Stomach smooth muscle (tissue), 2 donors: ENCODE measurements around the gene XKR8.

ENCODE experiments used
- H3K27ac ChIP-seq: one replicate; pipeline ENCODE4 v1.7.0; 2013; ENCODE audit warnings: mild to moderate bottlenecking, low read length, inconsistent platforms
- H3K27me3 ChIP-seq, 2 donors: one replicate each; pipeline ENCODE4 v1.7.0; 2013; ENCODE audit warnings: low read length in 2 of 2; ENCODE audit not compliant: insufficient read depth in 2 of 2, control insufficient read depth in 1 of 2
- H3K36me3 ChIP-seq, 2 donors: one replicate each; pipeline ENCODE4 v1.7.0; 2013; ENCODE audit warnings: low read length in 2 of 2; ENCODE audit not compliant: control insufficient read depth in 2 of 2, insufficient read depth in 2 of 2
- H3K4me1 ChIP-seq: one replicate; pipeline ENCODE4 v1.7.0; 2013; ENCODE audit warnings: low read length; ENCODE audit not compliant: control insufficient read depth, insufficient read depth
- H3K4me3 ChIP-seq, 2 donors: one replicate each; pipeline ENCODE4 v1.7.0; 2013; ENCODE audit warnings: low read length in 2 of 2
- H3K9ac ChIP-seq, 2 donors: one replicate each; pipeline ENCODE4 v1.7.0; 2013; ENCODE audit warnings: low read length in 2 of 2, mild to moderate bottlenecking in 1 of 2
- H3K9me3 ChIP-seq, 2 donors: one replicate each; pipeline ENCODE4 v1.7.0; 2013; ENCODE audit warnings: low read length in 2 of 2; ENCODE audit not compliant: control insufficient read depth in 2 of 2
- donor health status: healthy.
- donor health status: Pancreatic carcinoma.

Gene XKR8

GRCh38 chr1:27970401-27970800, 10.6 kb downstream of the XKR8 start:
- Histone ChIP-seq H3K9me3 (no peaks in the 10 kb centered on the region), H3K27ac (peak overlapping the region; percentile 49), H3K27me3 (no peaks in the 10 kb centered on the region), H3K4me3 (no peak overlapping the region), H3K4me1 (peaks cover 5% of the 10 kb centered on the region), H3K36me3 (peaks cover 11 to 18% of the 10 kb centered on the region in 2 donors), H3K9ac (no peak overlapping the region)

GRCh38 chr1:27971674-27972073, 11.9 kb downstream of the XKR8 start:
- no peak overlapping the region for H3K27ac ChIP-seq
- H3K4me1 ChIP-seq, result peaks cover 5% of the 10 kb centered on the region
- no peaks in the 10 kb centered on the region for H3K27me3 ChIP-seq
- H3K4me3 ChIP-seq, result no peak overlapping the region
- no peak overlapping the region for H3K9ac ChIP-seq
- H3K9me3 ChIP-seq, result no peaks in the 10 kb centered on the region
- peaks cover 11 to 18% of the 10 kb centered on the region in 2 donors for H3K36me3 ChIP-seq

- H3K27ac ChIP-seq, result no peak overlapping the region
- no peak overlapping the region for H3K4me3 ChIP-seq
- peaks cover 15 to 19% of the 10 kb centered on the region in 2 donors for H3K36me3 ChIP-seq
- H3K4me1 ChIP-seq, result peaks cover 5% of the 10 kb centered on the region
- H3K9ac ChIP-seq, result no peak overlapping the region
- no peaks in the 10 kb centered on the region for H3K9me3 ChIP-seq
- H3K27me3 ChIP-seq, result no peaks in the 10 kb centered on the region
Observed at GRCh38 chr1:27972141-27972540, 12.4 kb downstream of the XKR8 start.

GRCh38 chr1:27973771-27974416, 14.1 kb downstream of the XKR8 start:
- H3K36me3 ChIP-seq, result peaks cover 8 to 22% of the 10 kb centered on the region in 2 donors
- H3K9me3 ChIP-seq, result no peaks in the 10 kb centered on the region
- H3K9ac ChIP-seq, result no peak overlapping the region

GRCh38 chr1:27974417-27974781, 14.6 kb downstream of the XKR8 start:
- Histone ChIP-seq H3K4me3 (no peak overlapping the region), H3K9me3 (no peaks in the 10 kb centered on the region), H3K4me1 (peaks cover 5% of the 10 kb centered on the region), H3K27me3 (no peaks in the 10 kb centered on the region), H3K27ac (no peak overlapping the region), H3K36me3 (peaks cover 8 to 22% of the 10 kb centered on the region in 2 donors), H3K9ac (no peak overlapping the region)

More at GRCh38 chr1:27973771-27974416, 14.1 kb downstream of the XKR8 start:
- no peak overlapping the region for H3K27ac ChIP-seq
- no peaks in the 10 kb centered on the region for H3K27me3 ChIP-seq
- peaks cover 5% of the 10 kb centered on the region for H3K4me1 ChIP-seq
- no peak overlapping the region for H3K4me3 ChIP-seq

GRCh38 chr1:27979151-27979858, 19.5 kb downstream of the XKR8 start:
- Histone ChIP-seq H3K9ac (no peak overlapping the region), H3K4me3 (no peak overlapping the region), H3K27ac (no peak overlapping the region), H3K4me1 (no peaks in the 10 kb centered on the region), H3K9me3 (no peaks in the 10 kb centered on the region), H3K27me3 (no peaks in the 10 kb centered on the region), H3K36me3 (peaks cover 4 to 11% of the 10 kb centered on the region in 2 donors)

- no peak overlapping the region for H3K27ac ChIP-seq
- H3K4me1 ChIP-seq, result no peaks in the 10 kb centered on the region
- no peaks in the 10 kb centered on the region for H3K27me3 ChIP-seq
- H3K36me3 ChIP-seq, result peaks cover 4 to 9% of the 10 kb centered on the region in 2 donors
- H3K9ac ChIP-seq, result no peak overlapping the region
- H3K4me3 ChIP-seq, result no peak overlapping the region
- no peaks in the 10 kb centered on the region for H3K9me3 ChIP-seq
Observed at GRCh38 chr1:27979859-27980201, 20.1 kb downstream of the XKR8 start.

- Histone ChIP-seq H3K27ac (no peak overlapping the region), H3K36me3 (peaks cover 4 to 9% of the 10 kb centered on the region in 2 donors), H3K4me3 (no peak overlapping the region), H3K9ac (peak overlapping the region in 1 of 2 donors; percentile 13), H3K4me1 (no peaks in the 10 kb centered on the region), H3K9me3 (no peaks in the 10 kb centered on the region), H3K27me3 (no peaks in the 10 kb centered on the region)
Observed at GRCh38 chr1:27980216-27980845, 20.6 kb downstream of the XKR8 start.

- no peak overlapping the region for H3K27ac ChIP-seq
- H3K4me3 ChIP-seq, result no peak overlapping the region
- H3K36me3 ChIP-seq, result peaks cover 4 to 9% of the 10 kb centered on the region in 2 donors
- H3K9ac ChIP-seq, result no peak overlapping the region
- no peaks in the 10 kb centered on the region for H3K4me1 ChIP-seq
- no peaks in the 10 kb centered on the region for H3K9me3 ChIP-seq
- no peaks in the 10 kb centered on the region for H3K27me3 ChIP-seq
Observed at GRCh38 chr1:27981145-27981544, 21.4 kb downstream of the XKR8 start.

- no peaks in the 10 kb centered on the region for H3K9me3 ChIP-seq
- no peaks in the 10 kb centered on the region for H3K4me1 ChIP-seq
- no peaks in the 10 kb centered on the region for H3K27me3 ChIP-seq
- H3K4me3 ChIP-seq, result no peak overlapping the region
- H3K36me3 ChIP-seq, result peaks cover 28 to 48% of the 10 kb centered on the region in 2 donors
- no peak overlapping the region for H3K9ac ChIP-seq
- H3K27ac ChIP-seq, result no peak overlapping the region
Observed at GRCh38 chr1:27990920-27991537, 31.3 kb downstream of the XKR8 start.
